T47D (cell line): ENCODE results near the gene TTC7B.

Source experiments
- DNase-seq, 2 experiments: peaks; one replicate each; pipeline versions ENCODE4 v3.0.0 to v3.0.0-alpha.2; 2011 to 2012; ENCODE audit warnings: low read depth in 1 of 2, low spot score in 1 of 2
- JUND ChIP-seq: IDR thresholded peaks from 2 replicates; pipeline ENCODE4 v1.6.1; 2012; ENCODE audit warnings: low read depth
- in situ Hi-C: cut with HindIII; loops from 2 replicates; pipeline ENCODE4 v1.10.0; 2016; ENCODE audit warnings: low sequenced_read_pairs, low pct_unique_long_range_greater_than_20kb

Gene TTC7B

DNA sequence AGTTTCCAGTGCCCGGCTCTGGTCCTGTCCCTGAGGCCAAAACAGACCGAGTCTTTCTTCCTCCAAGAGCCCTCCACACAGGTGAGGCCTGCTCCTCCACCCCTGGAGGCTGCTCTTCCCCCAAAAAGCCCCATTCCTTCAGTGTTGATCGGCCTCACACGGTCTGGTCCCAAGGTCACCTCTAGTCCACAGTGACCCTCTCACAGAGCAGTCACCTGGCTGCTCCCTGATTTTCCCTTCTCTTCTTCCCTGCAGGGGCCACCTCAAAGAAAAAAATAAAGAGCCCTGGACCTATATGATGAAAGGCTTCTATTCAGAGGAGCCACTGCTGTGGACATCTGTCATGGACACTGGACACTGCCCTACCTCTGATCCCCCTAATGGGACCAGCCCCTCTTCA lies 42.5 kb downstream of the TTC7B start:
- TF ChIP-seq JUND: no peak
- in situ Hi-C loops: no loop called here

DNA sequence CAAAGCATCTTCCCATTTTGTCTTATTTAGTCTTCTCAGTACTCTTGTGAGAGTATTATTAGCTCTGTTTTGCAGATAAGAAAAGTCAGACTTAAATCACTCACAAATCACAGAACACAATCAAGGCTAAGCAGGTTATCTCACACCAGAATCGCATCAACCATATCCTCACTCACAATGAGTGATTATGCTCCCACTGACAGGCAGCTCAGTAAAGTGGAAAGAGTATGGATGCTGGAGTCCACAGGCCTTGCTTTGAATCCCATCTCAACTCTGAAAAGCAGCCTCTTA lies 43.1 kb downstream of the TTC7B start:
- in situ Hi-C loops: no loop called here
- TF ChIP-seq JUND: no peak

More for the DNA sequence above, 42.5 kb downstream of the TTC7B start:
- no peak for DNase-seq

DNA sequence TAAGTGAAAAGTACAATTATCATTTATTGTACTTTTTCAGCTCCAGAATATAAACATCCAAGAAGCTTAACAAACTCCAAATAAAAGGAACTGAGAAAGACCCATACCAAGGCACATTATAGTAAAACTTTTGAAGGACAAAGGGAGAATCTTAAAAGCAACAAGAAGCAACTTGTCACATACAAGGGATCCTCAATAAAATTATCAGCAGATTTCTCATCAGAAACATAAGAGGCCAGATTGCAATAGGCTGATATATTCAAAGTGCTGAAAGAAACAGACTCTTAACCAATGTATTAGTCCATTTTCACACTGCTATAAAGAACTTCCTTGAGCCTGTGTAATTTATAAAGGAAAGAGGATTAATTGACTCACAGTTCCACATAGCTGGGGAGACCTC lies 48.3 kb downstream of the TTC7B start:
- no peak for TF ChIP-seq JUND
- in situ Hi-C loops: no loop called here
- no peak for DNase-seq

More for the DNA sequence above, 43.1 kb downstream of the TTC7B start:
- DNase-seq: no peak

DNA sequence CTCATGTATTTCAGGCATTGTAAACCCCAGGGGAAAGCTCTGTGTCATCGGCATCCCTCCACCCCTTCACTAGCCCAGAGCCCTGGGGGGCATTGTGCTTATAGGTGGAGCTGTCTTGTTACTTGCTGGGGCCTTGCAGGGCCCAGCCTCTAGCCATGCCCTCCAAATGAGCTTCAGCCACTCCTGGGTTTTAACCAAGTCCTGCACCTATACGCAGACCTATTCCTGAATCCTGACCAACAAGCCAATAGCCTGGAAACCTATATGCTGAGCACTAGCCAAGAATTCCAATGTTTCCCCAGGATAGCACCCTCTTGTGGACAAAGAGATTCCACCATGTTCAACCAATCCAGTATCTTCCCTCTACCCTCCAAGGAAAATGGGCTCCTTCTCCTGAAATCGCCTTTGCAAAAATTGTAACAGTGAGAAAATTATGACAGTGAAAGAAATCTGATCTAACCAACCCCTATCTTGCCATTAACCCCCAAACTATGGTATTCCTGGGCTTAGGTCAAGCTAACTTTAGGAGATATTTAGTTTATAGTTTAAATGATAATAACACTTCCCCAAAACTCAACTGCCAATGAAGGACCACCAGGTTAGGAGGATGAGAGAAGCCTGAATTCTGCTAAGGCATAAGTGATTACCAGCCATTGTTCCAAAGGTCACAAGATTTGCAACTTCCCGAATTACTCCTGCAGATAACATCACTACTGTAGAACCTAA lies 55.5 kb downstream of the TTC7B start:
- peak; percentile 35 to 82 for DNase-seq
- in situ Hi-C loops: no loop called here
- no peak for TF ChIP-seq JUND

DNA sequence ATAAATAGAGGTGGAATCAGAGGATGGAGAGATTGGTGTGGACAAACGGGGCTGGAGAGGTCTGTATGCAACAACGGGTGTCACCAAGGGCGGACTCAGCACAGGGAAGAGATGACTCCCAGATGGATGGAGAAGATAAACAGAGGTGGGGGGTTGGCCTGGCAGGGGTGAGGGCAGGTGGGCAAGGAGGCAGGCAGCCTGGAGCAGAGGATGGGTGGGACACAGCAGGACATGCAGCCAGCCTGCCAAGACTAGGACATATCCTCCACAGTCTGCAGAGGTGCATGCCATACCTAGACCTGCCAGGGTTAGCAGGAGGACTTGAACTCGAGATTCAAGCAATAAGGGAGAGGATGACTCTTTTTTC lies 56.2 kb downstream of the TTC7B start:
- in situ Hi-C loops: no loop called here
- no peak for TF ChIP-seq JUND
- DNase-seq: no peak

DNA sequence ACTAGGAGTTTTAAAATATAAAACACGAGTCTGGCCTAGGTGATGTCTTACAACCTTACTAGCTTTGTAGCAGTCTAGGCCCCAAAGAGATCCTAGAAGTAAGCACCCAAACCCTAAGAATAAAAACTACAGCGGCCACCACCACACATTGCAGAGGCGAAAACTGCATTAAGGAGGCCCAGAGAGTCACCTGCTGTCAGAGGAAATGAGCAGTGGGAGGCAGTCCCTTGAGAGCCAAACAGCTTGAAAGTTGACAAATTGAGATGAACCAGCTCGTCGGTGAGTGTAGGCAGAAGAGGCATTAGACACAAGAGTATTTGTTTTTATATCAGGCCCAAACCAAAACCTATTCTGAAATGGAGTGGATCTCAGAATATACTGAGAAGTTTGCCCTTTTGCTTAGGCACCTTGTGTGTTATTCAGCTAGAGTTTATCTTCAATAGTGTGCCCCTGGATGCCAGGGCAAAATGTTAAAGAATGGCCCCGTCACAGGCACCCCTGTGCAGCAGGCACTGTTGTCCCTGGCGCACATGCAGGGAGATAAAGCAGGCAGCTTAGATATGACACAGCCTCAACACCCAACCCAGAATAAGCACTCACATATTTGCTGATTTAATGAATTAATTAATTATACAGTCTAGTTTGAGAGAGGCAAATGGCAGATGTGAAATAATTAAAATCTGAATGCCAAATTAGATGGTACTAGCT lies 56.7 kb downstream of the TTC7B start:
- in situ Hi-C loops: no loop called here

DNA sequence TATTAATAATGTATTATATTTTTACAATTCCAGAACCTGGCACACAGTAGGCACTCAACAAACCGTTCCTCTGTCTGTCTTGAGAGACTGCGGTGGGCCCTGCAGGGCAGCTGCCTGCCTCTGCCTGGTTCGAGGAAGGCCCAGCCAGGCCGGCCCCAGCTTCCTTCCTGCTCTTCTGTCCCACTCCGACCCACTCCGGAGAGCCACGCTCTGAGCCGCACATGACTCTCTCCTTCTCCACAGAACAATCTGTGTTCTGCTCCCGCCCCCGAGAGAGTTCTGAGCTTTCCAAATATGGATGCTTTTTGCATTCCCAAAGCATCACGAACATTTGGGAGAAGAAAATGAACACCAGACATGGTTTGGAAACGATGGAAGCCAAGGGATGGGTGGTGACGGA lies 57.3 kb downstream of the TTC7B start:
- TF ChIP-seq JUND: no peak
- no peak for DNase-seq
- in situ Hi-C loops: no loop called here

More for the DNA sequence above, 56.7 kb downstream of the TTC7B start:
- no peak for TF ChIP-seq JUND
- DNase-seq: no peak

DNA sequence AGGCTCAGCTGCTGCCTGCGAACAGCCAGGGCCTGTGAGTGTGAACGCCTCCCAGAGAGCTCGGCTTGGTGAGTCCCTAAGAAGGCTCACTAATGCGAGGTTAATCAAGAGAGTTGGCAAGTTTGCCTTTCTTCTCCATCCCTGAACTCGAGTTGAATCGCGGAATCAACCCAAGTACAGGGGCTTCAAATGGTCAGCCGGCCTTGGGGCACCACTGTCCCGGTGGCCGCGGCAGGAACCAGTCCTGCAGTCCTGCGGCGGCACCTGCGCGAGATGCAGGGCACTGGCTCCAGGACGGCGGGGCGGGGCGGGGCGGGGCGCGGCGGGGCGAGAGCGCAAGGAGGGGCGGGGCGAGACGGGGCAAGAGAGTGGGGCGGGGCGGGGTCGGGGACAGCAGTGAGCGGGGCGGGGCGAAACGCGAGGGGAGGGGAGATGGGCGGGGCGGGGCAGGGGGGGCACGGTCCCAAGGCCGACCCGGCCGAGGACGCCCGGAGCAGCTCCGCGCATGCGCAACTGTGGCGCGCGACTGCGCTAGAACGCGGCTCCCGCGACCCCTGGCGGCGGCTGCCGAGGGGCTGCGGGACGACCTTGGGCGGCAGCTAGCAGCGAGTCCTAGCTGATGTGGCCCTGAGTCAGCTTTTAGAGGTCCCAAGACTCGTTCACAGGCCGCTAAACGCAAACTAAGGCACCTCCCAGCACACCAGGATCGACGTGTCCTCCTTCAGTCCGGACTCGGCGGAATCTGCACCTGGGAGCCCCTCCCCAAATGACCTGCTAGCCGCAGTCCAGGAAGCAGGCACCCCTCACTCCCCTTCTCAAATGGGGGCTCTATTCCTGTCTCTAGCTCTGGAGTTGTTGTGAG lies 58.0 kb downstream of the TTC7B start:
- TF ChIP-seq JUND: no peak
- DNase-seq: peak; percentile 95
- in situ Hi-C loops: no loop called here

DNA sequence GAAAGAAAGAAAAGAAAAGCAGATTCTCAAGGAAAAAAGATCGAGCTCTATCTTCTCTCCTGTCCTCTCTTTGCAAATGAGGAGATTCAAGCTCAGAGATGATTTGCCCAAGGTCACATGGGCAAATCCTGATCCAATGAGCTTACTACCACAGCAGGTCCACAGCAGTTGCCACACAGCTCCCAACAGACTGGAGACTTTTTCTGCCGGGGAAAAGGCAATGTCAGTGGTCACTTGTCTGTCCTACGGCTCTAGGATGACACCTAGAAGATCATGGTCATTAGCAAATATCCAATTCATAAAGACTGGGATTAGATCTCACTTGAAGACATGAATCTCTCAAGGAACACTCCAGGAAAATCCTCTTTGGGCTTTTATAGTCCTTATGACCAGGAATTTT lies 58.8 kb downstream of the TTC7B start:
- in situ Hi-C loops: no loop called here
- no peak for TF ChIP-seq JUND
- DNase-seq: peak in 1 of 2 experiments; percentile 44

DNA sequence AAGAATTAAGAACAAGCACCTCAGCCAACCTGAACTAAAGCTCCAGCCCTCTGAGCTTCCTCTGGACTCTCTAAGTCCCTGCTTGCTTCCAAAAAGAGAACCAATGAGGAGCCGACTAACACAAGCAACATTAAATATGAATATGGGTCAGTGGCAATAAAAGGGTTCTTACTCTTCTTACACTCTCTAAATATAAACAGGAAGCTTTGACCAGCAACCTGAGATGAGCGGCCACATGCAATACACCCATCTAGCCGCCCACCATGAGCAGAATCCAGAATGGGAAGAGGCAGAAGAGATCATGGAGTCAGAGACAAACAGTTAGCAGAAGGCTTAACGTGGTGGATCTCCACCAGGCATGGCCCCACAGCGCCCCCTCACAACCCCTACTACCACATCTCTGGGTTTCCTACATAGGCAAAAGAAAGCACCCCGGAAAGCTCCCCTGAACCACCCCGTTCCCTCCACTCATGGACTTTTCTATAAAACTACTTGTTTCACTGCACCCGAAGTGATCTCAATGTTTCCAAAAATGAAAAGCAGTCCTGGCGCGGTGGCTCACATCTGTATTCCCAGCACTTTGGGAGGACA lies 59.4 kb downstream of the TTC7B start:
- no peak for DNase-seq
- TF ChIP-seq JUND: no peak
- in situ Hi-C loops: no loop called here

DNA sequence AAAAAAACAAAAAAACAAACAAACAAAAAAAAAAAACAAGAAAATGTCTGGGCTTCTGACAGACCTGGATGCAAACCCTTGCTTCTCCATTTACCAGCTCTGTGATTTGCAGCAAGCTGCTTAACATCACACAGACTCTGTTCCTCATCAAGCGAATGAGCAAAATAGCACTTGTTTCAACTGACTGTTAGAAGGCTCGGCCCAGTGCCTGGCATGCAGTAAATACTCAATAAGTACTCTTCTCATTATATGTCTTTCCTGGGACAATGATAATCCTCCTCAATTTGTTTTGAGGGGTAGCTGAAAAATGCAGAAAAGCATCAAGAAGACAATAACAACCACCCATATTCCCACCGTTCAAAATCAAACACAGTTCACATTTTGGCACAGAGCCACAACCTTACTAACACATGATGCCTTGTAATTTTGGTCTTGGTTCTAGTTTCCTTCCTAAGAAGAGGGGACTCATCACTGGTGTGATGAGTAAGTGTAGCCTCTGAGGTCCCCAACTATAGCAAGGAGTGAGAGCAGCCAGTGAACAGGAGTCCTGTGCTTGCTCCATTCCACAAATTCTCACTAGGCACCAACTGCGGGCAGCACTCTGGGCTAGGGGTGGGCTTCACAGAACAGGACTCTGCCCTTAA lies 60.4 kb downstream of the TTC7B start:
- no peak for TF ChIP-seq JUND
- in situ Hi-C loops: no loop called here
- no peak for DNase-seq

DNA sequence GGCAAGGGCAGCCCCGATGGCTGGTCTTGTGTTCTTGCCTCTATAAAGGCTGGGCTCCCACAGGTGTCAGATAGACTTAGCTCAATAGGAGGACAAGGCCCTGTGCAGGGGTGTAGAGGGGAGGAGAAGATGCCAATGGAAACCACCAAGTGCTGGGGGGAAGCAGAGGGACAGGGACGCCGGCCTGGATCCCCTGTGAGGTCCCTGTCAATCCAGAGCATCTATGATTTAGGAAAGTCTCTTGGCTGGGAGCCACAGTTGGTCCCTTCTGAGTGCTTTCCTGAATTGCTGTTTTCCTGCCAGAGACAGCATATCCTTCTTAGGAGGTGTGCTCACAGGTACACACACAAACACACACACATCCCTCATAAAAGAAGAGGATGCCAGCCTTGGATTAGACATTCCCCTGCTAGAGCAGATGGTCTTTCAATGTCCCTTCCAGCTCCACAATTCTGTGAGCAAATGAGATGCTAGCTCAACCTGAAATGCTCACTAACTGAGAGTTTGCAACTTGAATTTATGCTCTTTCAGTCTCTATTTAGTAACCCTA lies 62.7 kb downstream of the TTC7B start:
- no peak for DNase-seq
- TF ChIP-seq JUND: no peak
- in situ Hi-C loops: no loop called here
